HL-60 (cell line): ENCODE measurements around the gene COL18A1.

ENCODE experiments used
- DNase-seq, 2 experiments: peaks; one replicate each; pipeline ENCODE4 v3.0.0-alpha.2; 2010 to 2020; ENCODE audit warnings: low read depth in 1 of 2, low spot score in 1 of 2
- H3K27ac ChIP-seq: fragments of 250-450 bp; sonication (Bioruptor Pico); replicated peaks from 2 replicates; pipeline ENCODE4 v1.5.1; 2020; ENCODE audit warnings: mild to moderate bottlenecking, moderate library complexity
- H3K27me3 ChIP-seq: fragments of 250-450 bp; sonication (Bioruptor Pico); 2 replicates; pipeline ENCODE4 v1.5.1; 2021; ENCODE audit warnings: mild to moderate bottlenecking, moderate library complexity; ENCODE audit not compliant: insufficient read depth, poor library complexity, severe bottlenecking
- H3K4me3 ChIP-seq: replicated peaks from 2 replicates; pipeline ENCODE4 v1.5.1; 2011; ENCODE audit warnings: mild to moderate bottlenecking, control low read depth, low read length; ENCODE audit not compliant: insufficient read depth
- GABPA ChIP-seq: IDR thresholded peaks from 2 replicates; pipeline ENCODE4 v1.6.1; 2012; ENCODE audit warnings: low read depth
- POLR2AphosphoS5 ChIP-seq: IDR thresholded peaks from 2 replicates; pipeline ENCODE4 v1.6.1; 2012; ENCODE audit warnings: low read depth
- SPI1 ChIP-seq: IDR thresholded peaks from 2 replicates; pipeline ENCODE4 v1.6.1; 2012; ENCODE audit warnings: low read depth, mild to moderate bottlenecking, borderline replicate concordance
- TF ChIP-seq, protein P1 (sequence below): IDR thresholded peaks from 2 replicates; pipeline ENCODE4 v1.6.1; 2012; ENCODE audit warnings: low read depth; ENCODE audit not compliant: insufficient replicate concordance
- TF ChIP-seq, protein P2 (sequence below): IDR thresholded peaks from one replicate; pipeline ENCODE4 v1.5.1; 2011; ENCODE audit warnings: low read length, control low read depth, inconsistent platforms; ENCODE audit not compliant: insufficient read depth

The COL18A1 gene

DNA sequence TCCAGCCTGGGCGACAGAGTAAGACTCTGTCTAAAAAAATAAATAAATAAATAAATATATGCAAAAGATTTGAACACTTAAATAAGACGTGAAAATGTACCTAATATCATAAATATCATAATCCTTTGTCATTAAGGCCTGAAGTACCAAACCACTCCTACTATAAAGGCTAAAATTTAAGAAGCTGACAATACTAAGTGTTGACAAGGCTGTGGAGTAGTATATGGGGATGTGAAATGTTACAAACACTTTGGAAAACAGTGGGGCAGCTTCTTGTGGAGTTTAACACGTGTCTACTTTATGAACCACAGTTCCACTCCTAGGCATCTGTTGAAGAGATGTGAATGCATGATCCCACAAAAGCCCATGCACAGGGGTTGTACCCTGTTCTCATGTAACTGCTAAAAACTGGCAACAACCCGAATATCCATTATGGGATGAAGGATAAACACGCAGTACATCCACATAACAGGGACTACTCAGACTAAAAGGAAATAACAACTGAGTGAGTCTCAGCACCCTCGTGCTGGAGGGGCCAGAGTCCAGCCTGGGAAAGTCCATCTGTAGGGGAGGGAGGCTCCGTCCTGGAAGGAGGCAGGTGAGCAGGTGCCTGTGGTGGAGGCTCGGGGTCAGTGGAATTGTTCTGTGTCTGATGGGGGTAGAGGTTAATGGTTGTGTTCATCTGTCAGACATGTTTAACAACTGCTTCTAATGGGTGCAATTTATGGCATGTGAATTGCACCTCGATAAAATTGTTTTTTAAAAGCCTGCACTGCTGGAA, 143.9 kb downstream of the COL18A1 start:
- TF ChIP-seq GABPA (no peak), SPI1 (no peak), POLR2AphosphoS5 (no peak)
- TF ChIP-seq, protein P1, sequence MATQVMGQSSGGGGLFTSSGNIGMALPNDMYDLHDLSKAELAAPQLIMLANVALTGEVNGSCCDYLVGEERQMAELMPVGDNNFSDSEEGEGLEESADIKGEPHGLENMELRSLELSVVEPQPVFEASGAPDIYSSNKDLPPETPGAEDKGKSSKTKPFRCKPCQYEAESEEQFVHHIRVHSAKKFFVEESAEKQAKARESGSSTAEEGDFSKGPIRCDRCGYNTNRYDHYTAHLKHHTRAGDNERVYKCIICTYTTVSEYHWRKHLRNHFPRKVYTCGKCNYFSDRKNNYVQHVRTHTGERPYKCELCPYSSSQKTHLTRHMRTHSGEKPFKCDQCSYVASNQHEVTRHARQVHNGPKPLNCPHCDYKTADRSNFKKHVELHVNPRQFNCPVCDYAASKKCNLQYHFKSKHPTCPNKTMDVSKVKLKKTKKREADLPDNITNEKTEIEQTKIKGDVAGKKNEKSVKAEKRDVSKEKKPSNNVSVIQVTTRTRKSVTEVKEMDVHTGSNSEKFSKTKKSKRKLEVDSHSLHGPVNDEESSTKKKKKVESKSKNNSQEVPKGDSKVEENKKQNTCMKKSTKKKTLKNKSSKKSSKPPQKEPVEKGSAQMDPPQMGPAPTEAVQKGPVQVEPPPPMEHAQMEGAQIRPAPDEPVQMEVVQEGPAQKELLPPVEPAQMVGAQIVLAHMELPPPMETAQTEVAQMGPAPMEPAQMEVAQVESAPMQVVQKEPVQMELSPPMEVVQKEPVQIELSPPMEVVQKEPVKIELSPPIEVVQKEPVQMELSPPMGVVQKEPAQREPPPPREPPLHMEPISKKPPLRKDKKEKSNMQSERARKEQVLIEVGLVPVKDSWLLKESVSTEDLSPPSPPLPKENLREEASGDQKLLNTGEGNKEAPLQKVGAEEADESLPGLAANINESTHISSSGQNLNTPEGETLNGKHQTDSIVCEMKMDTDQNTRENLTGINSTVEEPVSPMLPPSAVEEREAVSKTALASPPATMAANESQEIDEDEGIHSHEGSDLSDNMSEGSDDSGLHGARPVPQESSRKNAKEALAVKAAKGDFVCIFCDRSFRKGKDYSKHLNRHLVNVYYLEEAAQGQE, result no peak
- TF ChIP-seq, protein P2, sequence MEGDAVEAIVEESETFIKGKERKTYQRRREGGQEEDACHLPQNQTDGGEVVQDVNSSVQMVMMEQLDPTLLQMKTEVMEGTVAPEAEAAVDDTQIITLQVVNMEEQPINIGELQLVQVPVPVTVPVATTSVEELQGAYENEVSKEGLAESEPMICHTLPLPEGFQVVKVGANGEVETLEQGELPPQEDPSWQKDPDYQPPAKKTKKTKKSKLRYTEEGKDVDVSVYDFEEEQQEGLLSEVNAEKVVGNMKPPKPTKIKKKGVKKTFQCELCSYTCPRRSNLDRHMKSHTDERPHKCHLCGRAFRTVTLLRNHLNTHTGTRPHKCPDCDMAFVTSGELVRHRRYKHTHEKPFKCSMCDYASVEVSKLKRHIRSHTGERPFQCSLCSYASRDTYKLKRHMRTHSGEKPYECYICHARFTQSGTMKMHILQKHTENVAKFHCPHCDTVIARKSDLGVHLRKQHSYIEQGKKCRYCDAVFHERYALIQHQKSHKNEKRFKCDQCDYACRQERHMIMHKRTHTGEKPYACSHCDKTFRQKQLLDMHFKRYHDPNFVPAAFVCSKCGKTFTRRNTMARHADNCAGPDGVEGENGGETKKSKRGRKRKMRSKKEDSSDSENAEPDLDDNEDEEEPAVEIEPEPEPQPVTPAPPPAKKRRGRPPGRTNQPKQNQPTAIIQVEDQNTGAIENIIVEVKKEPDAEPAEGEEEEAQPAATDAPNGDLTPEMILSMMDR, result no peak
- no peak overlapping the region; the same call in 1 of the 2 replicates for H3K27ac ChIP-seq
- H3K27me3 ChIP-seq, result no peaks in the 10 kb centered on the region
- no peak for DNase-seq
- no peak overlapping the region for H3K4me3 ChIP-seq

- peak in 1 of 2 experiments; percentile 68 for DNase-seq
- Histone ChIP-seq H3K27me3 (no peaks in the 10 kb centered on the region), H3K4me3 (no peak overlapping the region), H3K27ac (peak overlapping the region; percentile 92)
- TF ChIP-seq, protein P2, result no peak
- TF ChIP-seq, protein P1, result no peak
- TF ChIP-seq POLR2AphosphoS5 (no peak), SPI1 (no peak), GABPA (no peak)
Measured at GRCh38 chr21:45549626-45550463, 144.9 kb downstream of the COL18A1 start.

DNA sequence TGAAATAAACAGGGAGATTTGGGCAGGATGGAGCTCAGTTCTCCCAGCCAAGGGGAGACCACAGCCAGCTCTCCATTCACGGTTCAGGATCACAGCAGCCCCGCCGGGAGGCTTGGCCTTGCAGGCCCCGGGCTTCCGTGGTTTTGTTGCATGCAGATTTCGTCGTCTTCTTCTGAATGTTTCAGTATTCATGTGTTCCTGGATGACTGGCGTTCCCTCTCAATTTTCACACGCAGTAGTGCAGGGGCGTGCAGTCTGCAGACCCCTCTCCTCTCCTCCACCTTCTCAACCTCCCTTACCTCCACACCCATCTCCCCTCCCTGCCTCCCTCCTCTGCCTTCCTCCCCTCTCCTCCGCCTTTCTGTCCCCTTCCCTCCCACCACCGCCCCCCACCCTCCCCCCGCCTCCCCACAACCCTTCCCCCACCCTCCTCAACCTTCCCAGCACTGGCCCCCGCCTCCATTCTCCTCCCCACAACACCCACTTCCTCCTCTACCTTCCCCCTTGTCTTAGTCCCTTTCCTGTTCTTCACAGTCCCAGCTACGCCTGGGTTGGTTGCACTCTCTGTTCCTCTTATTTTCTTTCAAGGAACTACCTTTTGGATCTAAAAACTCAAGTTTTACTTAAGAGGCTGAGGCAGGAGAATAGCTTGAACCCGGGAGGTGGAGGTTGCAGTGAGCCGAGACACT, 145.7 kb downstream of the COL18A1 start:
- Histone ChIP-seq H3K27ac (peak overlapping the region; percentile 92), H3K27me3 (no peaks in the 10 kb centered on the region), H3K4me3 (no peak overlapping the region)
- peak; percentile 92 to 95 for DNase-seq
- TF ChIP-seq SPI1, result peak; percentile 95
- TF ChIP-seq POLR2AphosphoS5, result peak; percentile 60
- TF ChIP-seq, protein P2, result no peak
